Sigmoid colon (tissue), 3 donors: ENCODE measurements around the gene FNDC5.

Source experiments
- POLR2A ChIP-seq, 2 donors: fragments of 450-650 bp; IDR thresholded peaks; one replicate each; pipeline ENCODE4 v1.6.1; 2016; ENCODE audit warnings: antibody characterized with exemption in 2 of 2, mild to moderate bottlenecking in 2 of 2, moderate library complexity in 2 of 2
- TF ChIP-seq, protein P1 (sequence below), 4 experiments: fragments of 450-650 bp in 3 of 4; fragments of 200-600 bp in 1 of 4; IDR thresholded peaks; one replicate each; pipeline ENCODE4 v1.5.1; 2016 to 2019; ENCODE audit warnings: antibody characterized with exemption in 4 of 4, mild to moderate bottlenecking in 3 of 4, moderate library complexity in 2 of 4

DNA sequence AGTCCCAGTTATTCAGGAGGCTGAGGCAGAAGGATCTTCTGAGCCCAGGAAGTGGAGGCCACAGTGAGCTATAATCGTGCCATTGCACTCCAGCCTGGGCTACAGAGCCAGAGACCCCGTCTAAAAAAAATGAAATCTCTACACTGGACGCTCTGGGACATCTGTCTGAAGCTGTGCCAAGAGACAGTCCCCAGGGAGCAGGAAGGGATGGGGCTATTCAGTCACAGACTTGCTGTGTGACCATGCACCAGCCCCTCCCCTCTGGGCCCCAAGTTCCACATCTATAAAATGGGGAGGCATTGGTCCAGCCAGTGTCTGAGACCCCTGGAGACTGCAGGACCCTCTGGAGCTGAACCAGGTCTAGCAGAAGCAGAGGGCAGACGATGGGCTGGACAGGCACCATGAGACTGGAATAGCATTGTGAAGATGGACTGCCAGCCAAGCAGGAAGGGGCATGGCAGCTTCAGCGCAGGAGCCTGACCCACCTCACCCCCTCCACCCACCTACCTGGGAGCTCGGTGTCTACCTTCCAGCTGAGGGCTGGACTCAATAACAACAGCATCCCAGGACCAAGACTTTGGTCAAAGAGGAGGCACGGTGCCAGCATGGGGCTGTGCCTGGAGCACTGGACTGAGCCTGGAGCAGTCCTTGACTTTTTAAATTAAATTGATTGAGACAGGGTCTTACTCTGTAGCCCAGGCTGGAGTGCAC is 29.0 kb upstream of the FNDC5 start:
- TF ChIP-seq, protein P1, sequence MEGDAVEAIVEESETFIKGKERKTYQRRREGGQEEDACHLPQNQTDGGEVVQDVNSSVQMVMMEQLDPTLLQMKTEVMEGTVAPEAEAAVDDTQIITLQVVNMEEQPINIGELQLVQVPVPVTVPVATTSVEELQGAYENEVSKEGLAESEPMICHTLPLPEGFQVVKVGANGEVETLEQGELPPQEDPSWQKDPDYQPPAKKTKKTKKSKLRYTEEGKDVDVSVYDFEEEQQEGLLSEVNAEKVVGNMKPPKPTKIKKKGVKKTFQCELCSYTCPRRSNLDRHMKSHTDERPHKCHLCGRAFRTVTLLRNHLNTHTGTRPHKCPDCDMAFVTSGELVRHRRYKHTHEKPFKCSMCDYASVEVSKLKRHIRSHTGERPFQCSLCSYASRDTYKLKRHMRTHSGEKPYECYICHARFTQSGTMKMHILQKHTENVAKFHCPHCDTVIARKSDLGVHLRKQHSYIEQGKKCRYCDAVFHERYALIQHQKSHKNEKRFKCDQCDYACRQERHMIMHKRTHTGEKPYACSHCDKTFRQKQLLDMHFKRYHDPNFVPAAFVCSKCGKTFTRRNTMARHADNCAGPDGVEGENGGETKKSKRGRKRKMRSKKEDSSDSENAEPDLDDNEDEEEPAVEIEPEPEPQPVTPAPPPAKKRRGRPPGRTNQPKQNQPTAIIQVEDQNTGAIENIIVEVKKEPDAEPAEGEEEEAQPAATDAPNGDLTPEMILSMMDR (IDR thresholded peaks at IDR 0.05), result no peak
- no peak for TF ChIP-seq POLR2A (IDR thresholded peaks at IDR 0.05)
